Endothelial cell of umbilical vein (primary cell): ENCODE results near the gene ZSWIM6. TPM values are rescaled to one million over a fixed set of nuclear protein-coding genes. Genes with fewer than 3 reads are reported as not detected.

Experiments
- BruUV-seq: library from RNA; stranded (reverse); fragments of 400-500 nt; replicated peaks from 2 replicates; lab custom pipeline; 2021; lab: Mats Ljungman, UMichigan
- CTCF ChIA-PET: fragments of 300-600, 350-600 bp; sonication (Branson Sonifier 250); formaldehyde crosslinking; loops from one replicate; lab custom pipeline; 2021; ENCODE audit warnings: antibody characterized with exemption, inconsistent platforms; lab: Charles Lee
- POLR2A ChIA-PET: fragments of 300-600, 350-600 bp; sonication (Branson Sonifier 250); formaldehyde crosslinking; loops from one replicate; lab custom pipeline; 2021; ENCODE audit warnings: antibody characterized with exemption, inconsistent platforms; lab: Charles Lee
- DNase-seq: peaks from one replicate; pipeline ENCODE4 v3.0.0-alpha.2; 2011; ENCODE audit warnings: low read depth, low spot score
- FAIRE-seq: peaks from 2 replicates; lab custom pipeline; 2011; peaks lifted over from hg19 to GRCh38; lab: Jason Lieb, UNC
- H2AFZ ChIP-seq: 2 replicates; pipeline ENCODE4 v1.6.0; 2012; ENCODE audit warnings: low read depth, low read length, control low read depth, inconsistent platforms
- H3K27ac ChIP-seq: 2 replicates; pipeline ENCODE4 v1.5.1; 2011; ENCODE audit warnings: low read depth, mild to moderate bottlenecking, control low read depth, low read length, moderate library complexity; ENCODE audit not compliant: insufficient read depth
- H3K27me3 ChIP-seq, 2 experiments: 2 replicates each; pipeline versions ENCODE4 v1.6.0 to v1.6.1; 2011; ENCODE audit warnings: low read length in 2 of 2, mixed read lengths in 1 of 2; ENCODE audit not compliant: control insufficient read depth in 2 of 2, insufficient read depth in 2 of 2
- H3K36me3 ChIP-seq, 2 experiments: 2 replicates in 1 of 2; 3 replicates in 1 of 2; pipeline ENCODE4 v1.5.1; 2011; ENCODE audit warnings: low read length in 2 of 2, mild to moderate bottlenecking in 1 of 2, moderate library complexity in 1 of 2; ENCODE audit not compliant: control insufficient read depth in 2 of 2, insufficient read depth in 2 of 2; ENCODE audit errors: extremely low read depth in 1 of 2
- H3K4me1 ChIP-seq: 3 replicates; pipeline ENCODE4 v1.5.1; 2011; ENCODE audit warnings: mild to moderate bottlenecking, low read length; ENCODE audit not compliant: control insufficient read depth, insufficient read depth; ENCODE audit errors: extremely low read depth
- H3K4me2 ChIP-seq: 2 replicates; pipeline ENCODE4 v1.6.1; 2011; ENCODE audit warnings: low read length, control low read depth, mixed read lengths; ENCODE audit not compliant: insufficient read depth
- H3K4me3 ChIP-seq, 3 experiments: fragments of 200-600 bp in 1 of 3; sonication (generic), shearing (Covaris generic) in 1 of 3; replicated peaks in 1 of 3; 2 replicates each; pipeline ENCODE4 v1.5.1; 2011 to 2016; ENCODE audit warnings: control low read depth in 3 of 3, low read length in 3 of 3, mild to moderate bottlenecking in 2 of 3, inconsistent platforms in 1 of 3, low read depth in 1 of 3, moderate library complexity in 1 of 3; ENCODE audit not compliant: insufficient read depth in 1 of 3
- H3K79me2 ChIP-seq: 2 replicates; pipeline ENCODE4 v1.6.0; 2012; ENCODE audit warnings: low read length, inconsistent platforms; ENCODE audit not compliant: control insufficient read depth, insufficient read depth
- H3K9ac ChIP-seq: replicated peaks from 2 replicates; pipeline ENCODE3; 2011; ENCODE audit warnings: low read length, control low read depth; ENCODE audit not compliant: insufficient read depth; ENCODE audit errors: extremely low read depth
- H3K9me1 ChIP-seq: replicated peaks from 3 replicates; pipeline ENCODE4 v1.6.0; 2011; ENCODE audit warnings: mild to moderate bottlenecking, low read length; ENCODE audit not compliant: control insufficient read depth, insufficient read depth; ENCODE audit errors: extremely low read depth
- H3K9me3 ChIP-seq: replicated peaks from 2 replicates; pipeline ENCODE4 v1.5.1; 2012; ENCODE audit warnings: low read length, inconsistent platforms; ENCODE audit not compliant: control insufficient read depth, insufficient read depth
- H4K20me1 ChIP-seq: replicated peaks from 2 replicates; pipeline ENCODE3; 2011; ENCODE audit warnings: mild to moderate bottlenecking, low read length; ENCODE audit not compliant: control insufficient read depth, insufficient read depth; ENCODE audit errors: extremely low read depth
- CTCF ChIP-seq, 2 donors: IDR thresholded peaks; 1 replicate in 1 of 2; 2 replicates in 1 of 2; pipeline ENCODE4 v1.5.1; 2011; ENCODE audit warnings: low read length in 2 of 2, mild to moderate bottlenecking in 2 of 2, moderate library complexity in 2 of 2, control low read depth in 1 of 2, inconsistent platforms in 1 of 2, low read depth in 1 of 2; ENCODE audit not compliant: insufficient read depth in 1 of 2; ENCODE audit errors: extremely low read depth in 1 of 2
- FOS ChIP-seq: IDR thresholded peaks from 2 replicates; pipeline ENCODE4 v1.6.1; 2011; ENCODE audit warnings: mild to moderate bottlenecking, low read length, moderate library complexity, borderline replicate concordance; ENCODE audit not compliant: insufficient read depth
- GATA2 ChIP-seq: IDR thresholded peaks from 2 replicates; pipeline ENCODE4 v1.7.0; 2011; ENCODE audit warnings: low read depth, mild to moderate bottlenecking, moderate library complexity, mixed read lengths, low read length; ENCODE audit not compliant: insufficient read length, insufficient read depth
- MYC ChIP-seq: IDR thresholded peaks from one replicate; pipeline ENCODE4 v1.6.1; 2011; ENCODE audit warnings: mild to moderate bottlenecking, low read depth, low read length
- POLR2AphosphoS5 ChIP-seq: IDR thresholded peaks from 2 replicates; pipeline ENCODE4 v1.6.1; 2012; ENCODE audit warnings: low read depth, mild to moderate bottlenecking, control low read depth, low read length, moderate library complexity; ENCODE audit not compliant: insufficient read depth
- dilution Hi-C: fragments of 300-500 bp; cut with MboI; formaldehyde crosslinking; loops from one replicate; pipeline ENCODE4 v1.15.0; 2019; ENCODE audit warnings: low sequenced_read_pairs; ENCODE audit not compliant: extremely low pct_ligation_motif_present
- intact Hi-C: fragments of 100-400 bp; cut with micrococcal nuclease; formaldehyde crosslinking; loops from one replicate; pipeline ENCODE4 v1.10.0; 2022
- polyA plus RNA-seq, 4 experiments: library from polyadenylated mRNA; depleted of rRNA in 3 of 4; stranded (reverse) in 3 of 4; unstranded in 1 of 4; fragments of >200 nt; gene quantifications; 2 replicates each; pipeline versions ENCODE4 v1.2.1 to v1.2.3, GENCODE V29; 2011 to 2012; ENCODE audit warnings: missing spikeins in 1 of 4
- total RNA-seq: library from RNA; stranded (reverse); gene quantifications from 2 replicates; pipeline ENCODE4 v1.2.3, GENCODE V29; 2021

The ZSWIM6 gene
- total and polyA plus RNA-seq, 2 donors (not counting 3 experiments of a cell fraction or from before 2014, with no cell fraction given), result 14.9 to 25.3 TPM

- Histone ChIP-seq H2AFZ (no peak overlapping the region), H3K9ac (no peak overlapping the region), H3K4me1 (peaks cover 3% of the 10 kb centered on the region), H3K9me1 (no peaks in the 10 kb centered on the region), H3K27ac (no peak overlapping the region), H3K79me2 (peaks cover 91% of the 10 kb centered on the region), H3K4me2 (no peak overlapping the region), H3K27me3 (no peaks in the 10 kb centered on the region), H3K9me3 (no peaks in the 10 kb centered on the region), H4K20me1 (peaks cover 19% of the 10 kb centered on the region), H3K36me3 (no peaks in the 10 kb centered on the region), H3K4me3 (no peak overlapping the region)
- TF ChIP-seq POLR2AphosphoS5 (no peak), MYC (no peak), CTCF (IDR thresholded peaks at IDR 0.05; ENCODE audit: extremely low read depth in 1 of 2, insufficient read depth in 1 of 2, low read depth in 1 of 2, low read length in 2 of 2) (no peak), FOS (no peak)
- no TSS peak for BruUV-seq
- ChIA-PET POLR2A (no interaction called here), CTCF (no interaction called here)
- dilution Hi-C loops, result no loop called here
- intact Hi-C loops, result no loop called here
- no peak for DNase-seq
- FAIRE-seq, result no peak
Measured at GRCh38 chr5:61416420-61416819, 84.4 kb downstream of the ZSWIM6 start.

- intact Hi-C loops, result no loop called here
- H3K79me2 ChIP-seq, result peaks cover 91% of the 10 kb centered on the region
- H4K20me1 ChIP-seq, result peaks cover 17% of the 10 kb centered on the region
- no peak for DNase-seq
- peaks cover 3% of the 10 kb centered on the region for H3K4me1 ChIP-seq
- CTCF ChIA-PET, result no interaction called here
- no peak overlapping the region for H3K9ac ChIP-seq
- no peak overlapping the region for H2AFZ ChIP-seq
- BruUV-seq, result no TSS peak
- no peak for TF ChIP-seq MYC
- no peak for TF ChIP-seq GATA2
- POLR2A ChIA-PET, result no interaction called here
- no peaks in the 10 kb centered on the region for H3K9me3 ChIP-seq
- no peaks in the 10 kb centered on the region for H3K36me3 ChIP-seq
- dilution Hi-C loops, result no loop called here
- no peak overlapping the region for H3K4me3 ChIP-seq
- H3K27me3 ChIP-seq, result no peaks in the 10 kb centered on the region
- no peak for FAIRE-seq
- H3K9me1 ChIP-seq, result no peaks in the 10 kb centered on the region
- H3K4me2 ChIP-seq, result no peak overlapping the region
- H3K27ac ChIP-seq, result no peak overlapping the region
Measured at GRCh38 chr5:61417340-61417739, 85.3 kb downstream of the ZSWIM6 start.
